ENCODE results near the gene GTF3C1.

Gene GTF3C1

DNA sequence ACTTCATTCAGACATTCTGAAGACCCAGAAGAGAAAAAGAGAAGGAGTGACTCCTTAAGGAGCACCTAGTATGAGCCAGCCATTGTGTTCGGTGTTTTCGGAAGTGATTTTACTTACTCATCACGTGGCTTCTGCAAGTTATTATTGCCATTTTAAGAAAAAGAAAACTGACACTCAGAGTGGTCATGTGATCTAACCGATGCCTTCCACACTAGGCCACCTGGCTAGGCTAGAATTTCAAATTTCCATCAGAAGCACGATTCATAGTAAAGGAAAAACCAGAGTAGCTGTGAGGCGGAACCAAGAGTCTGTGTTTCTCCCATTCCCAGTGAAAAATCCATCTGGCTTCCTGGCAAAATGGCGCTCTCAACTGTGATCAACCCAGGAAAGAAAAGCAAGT lies 32.0 kb downstream of the GTF3C1 start:
- DNase-seq: no peak

DNA sequence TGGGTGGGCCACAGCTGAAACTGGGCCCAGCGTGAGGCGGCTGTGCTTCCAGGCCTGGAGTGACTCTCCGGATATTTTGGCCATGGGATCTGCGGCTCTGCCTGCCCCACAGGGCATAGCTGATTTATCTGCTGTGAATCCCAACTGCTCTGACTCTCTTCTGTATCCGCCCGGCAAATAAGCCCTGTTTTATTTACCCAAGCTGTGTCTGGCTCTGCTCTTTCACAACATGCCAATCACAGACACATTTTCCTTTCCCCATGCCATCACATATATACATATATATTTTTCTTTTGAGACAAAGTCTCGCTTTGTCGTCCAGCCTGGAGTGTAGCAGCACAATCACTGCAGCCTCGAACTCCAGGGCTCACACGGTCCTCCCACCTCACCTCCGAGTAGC lies 33.3 kb downstream of the GTF3C1 start:
- no peak for DNase-seq

DNA sequence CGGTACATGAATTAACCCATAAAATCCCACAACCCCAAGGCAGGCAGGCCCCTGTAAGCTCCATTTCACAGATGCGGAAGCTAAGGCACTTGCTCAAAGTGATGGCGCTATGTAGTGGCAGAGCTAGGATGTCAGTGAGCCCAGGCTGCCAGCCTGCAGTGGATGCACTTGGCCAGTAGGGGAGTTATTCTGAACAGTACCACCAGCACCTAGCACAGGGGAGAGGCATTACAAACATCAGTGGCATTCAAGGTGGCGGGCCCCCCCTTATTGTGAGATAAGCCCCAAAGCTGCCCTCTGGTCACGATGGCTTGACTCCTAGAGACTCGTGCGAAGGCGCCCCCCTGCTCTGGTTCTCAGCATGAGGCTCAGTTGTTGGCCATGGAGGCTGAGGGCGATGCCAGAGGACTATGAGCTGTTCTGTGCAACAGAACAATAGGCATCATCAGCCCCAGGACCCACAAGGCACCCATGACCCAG lies 33.8 kb downstream of the GTF3C1 start:
- DNase-seq: no peak

DNA sequence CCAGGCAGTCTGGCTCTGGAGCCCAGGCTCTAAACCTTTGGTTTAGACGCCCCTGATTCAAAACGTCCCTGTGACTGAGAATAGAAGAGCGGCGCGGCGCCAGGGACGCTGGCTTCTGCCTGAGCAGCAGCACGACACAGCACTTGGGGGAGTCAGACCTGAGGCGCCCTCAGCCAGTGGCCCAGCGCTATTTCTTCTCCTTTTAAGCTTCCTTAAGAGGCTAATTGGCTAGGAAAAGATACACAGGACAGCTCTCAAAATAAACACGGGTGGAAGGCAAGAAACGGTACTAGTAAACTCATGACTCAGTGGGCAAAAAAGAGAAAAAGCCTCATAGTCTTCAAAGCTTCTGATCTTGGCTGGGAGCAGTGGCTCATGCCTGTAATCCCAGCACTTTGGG lies 34.9 kb downstream of the GTF3C1 start:
- no peak for DNase-seq

DNA sequence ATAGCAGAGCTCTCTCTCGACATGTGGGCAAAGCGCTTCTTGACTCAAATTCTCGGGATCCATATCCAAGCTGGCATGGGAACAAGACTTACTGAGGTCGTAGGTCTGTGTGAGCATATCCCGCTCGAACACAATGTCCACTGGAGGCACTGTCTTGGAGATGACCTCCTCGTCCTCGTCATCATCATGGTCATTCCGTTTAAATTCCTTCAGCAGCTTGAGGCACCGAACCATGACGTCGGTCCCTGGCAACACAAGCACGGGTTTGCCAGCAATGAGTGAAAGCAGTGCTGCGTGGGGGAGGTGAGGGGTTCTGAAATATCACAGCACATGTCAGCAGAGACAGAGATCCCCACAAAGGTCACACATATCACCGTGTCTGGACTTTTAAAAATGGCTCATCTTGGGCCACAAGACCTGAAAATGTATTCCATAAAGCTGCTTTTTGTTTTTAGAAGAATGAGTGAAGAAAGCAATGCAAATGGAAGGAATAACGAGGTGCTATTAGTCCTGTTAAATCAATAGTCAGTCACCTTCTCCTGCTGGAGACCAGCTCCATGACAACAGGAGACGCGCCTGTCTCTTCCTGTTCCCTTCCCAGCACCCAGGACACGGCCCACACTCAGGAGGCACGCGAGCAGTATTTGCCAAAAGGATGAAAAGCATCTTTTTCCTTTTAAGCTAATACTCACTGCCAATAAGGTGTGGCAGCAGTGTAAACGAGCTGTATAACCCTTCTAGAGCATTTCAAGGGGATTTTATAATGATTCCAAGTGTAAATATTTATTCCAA lies 37.9 kb downstream of the GTF3C1 start:
- no peak for DNase-seq

DNA sequence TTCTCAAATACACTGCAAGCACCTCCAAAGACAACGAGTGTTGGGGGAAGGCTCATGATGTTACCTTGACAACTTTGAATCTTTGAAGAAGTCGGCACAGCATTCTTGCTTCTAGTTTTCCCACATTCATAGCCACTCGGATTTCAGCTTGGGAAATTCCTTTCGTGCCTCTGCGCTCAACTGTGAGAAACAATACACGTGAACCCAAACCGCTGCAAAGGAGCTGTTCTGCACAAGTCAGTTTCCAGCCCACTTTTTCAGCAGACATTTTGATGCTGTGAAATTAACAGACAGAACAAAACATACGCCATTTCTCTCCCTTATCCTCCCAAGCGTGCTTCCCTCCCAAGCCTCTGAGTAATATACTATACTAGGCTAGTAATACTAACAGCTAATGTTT lies 41.2 kb downstream of the GTF3C1 start:
- no peak for DNase-seq

DNA sequence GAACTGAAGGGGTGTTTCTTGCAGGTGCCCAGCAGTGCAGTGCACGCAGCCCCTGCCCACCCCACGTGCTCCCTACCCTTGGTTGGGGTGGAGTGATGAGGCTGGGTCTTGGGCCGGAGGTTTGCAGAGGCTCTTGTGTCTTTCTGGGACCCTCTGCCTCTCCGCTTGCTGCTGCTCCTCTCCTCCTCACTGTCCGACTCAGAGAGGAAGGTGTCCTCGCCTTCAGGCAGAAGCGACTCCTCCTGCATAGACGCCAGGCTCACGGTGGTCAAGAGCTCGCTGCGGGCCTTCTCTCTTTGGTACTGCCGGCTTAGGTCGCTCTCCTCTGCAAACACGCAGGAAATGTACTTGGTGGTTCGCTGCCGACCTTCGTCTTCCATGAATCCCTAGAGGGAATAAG lies 42.9 kb downstream of the GTF3C1 start:
- DNase-seq: no peak

DNA sequence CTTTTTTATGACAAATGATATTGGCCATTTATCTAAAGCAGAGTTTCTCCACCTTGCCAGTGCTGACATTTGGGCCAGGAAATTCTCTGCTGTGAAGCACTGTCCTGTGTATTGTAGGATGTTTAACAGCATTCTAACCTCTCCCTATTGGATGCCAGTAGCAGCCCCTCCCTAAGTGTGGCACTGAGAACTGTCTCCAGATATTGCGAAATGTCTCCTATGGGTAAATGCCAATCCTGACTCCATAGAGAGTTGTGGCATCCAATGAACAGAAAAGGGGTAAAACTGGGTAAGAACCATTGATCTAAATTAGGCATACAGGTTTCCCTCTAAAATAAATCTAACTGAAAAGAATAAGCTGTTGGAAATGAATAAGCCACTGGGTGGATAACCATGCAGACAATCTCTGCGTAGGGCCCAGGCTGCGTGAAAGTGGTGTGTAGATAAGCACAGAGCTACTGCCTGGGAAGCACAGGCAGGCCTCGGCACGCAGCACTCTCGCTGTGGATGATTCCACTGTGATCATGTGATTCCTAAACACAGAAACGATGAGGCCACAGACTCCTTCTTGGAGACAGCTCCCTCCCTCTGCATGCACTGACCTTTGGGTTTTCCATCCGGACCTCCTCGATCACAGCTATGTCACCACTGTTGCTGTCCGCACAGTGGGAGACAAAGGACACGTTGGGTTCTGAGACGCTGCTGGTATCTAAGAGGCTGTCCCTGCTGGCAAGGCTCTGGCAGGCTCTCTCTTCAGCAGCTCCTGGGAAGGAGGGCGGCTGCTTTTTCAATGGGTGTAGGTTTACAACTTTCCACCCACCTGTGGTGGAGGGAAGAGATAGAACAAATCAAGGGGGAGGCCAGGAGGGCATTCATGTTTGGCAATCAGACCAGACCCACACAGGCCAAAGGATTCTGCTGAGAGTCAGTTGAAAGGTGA lies 44.1 kb downstream of the GTF3C1 start:
- DNase-seq: no peak

DNA sequence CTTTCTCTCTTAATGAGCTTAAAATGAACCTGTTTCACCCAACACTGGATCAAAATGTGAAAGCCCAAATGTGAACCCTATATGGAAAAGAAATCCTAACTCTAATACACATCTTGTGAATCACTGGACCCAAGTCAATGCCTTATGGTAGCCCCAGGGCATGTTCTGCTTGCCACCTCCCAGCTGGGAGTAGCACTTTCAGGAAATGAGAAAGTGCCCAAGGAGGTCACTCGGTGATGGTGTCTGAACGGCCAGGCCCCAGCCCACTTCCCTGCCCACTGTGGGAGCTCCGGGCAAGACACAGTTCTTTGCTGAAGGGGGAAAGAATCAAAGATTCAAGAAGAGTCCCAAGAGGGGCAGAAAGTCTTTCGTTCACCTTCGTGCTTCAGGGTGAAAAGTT lies 46.1 kb downstream of the GTF3C1 start:
- DNase-seq: no peak

DNA sequence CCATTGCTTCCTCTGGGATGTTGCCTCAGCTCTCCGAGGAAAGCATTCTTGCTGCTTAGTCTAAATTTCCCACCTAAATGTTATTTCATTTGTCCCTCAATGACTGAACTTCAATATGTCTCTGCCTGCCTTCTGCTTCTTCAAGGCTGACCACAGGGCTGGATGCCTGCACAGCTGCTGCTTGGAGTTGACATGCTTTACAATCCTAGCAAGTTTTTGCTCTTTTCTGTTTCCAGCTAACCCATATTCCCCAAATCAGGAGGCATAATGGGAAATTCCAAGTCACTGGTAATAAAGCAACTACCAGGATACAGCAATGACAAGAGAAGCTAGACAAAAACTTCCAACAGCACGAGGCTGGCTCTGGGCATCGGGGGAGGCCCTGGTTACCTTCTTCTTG lies 48.9 kb downstream of the GTF3C1 start:
- DNase-seq: no peak

DNA sequence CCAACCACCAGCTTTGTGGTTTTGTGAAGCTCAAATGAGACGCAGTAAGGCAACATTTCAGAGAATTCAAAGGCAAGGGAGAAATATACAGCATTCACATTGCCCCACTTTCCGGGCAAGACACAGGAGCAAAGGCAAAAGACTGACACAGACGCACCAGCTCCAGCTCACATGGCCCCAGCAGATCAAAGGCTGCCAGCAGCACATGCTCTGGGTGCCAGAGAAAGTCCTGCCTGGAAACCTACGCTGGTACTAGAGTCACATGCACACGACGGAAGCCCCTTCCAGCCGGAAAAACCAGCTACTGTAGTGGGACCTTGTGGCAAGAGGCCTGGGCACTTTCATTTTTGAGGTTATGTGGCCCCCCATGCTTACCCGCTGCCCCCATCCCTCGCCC lies 50.1 kb downstream of the GTF3C1 start:
- DNase-seq: no peak

DNA sequence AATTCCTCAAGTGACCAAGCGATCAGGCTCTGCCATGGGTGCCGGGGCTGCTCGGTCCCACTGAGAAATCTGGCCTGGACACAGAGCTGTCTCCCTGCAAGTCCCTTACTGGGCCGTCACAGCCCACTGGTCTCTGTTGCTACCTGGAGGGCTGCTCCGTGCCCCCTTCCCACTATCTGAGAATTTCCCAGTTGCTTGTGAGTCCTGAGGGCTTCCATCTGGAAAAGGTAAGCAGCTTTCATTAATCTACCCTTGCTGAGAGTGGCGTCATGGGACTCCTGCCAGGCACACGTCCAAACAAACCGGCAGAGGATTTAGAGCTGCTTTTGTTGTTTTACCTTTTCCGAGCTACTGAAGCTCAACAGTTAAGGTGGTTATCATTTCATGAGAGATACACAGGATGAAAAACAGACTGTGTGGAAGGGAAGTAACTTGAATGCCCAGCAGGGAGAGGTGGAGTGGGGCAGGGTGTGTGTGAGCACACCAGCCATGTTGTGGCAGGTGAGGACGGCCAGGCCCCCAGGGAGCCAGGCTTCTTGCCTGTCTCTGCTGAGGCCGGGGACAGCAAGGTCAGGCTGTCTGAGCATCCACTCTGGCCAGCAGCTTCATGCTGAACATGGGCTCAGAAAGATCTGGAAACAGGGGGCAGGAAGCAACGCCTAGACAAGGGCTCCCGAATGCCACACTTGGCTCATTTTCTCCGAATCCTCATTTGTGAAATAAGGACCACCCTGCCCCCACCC lies 50.6 kb downstream of the GTF3C1 start:
- DNase-seq: no peak

DNA sequence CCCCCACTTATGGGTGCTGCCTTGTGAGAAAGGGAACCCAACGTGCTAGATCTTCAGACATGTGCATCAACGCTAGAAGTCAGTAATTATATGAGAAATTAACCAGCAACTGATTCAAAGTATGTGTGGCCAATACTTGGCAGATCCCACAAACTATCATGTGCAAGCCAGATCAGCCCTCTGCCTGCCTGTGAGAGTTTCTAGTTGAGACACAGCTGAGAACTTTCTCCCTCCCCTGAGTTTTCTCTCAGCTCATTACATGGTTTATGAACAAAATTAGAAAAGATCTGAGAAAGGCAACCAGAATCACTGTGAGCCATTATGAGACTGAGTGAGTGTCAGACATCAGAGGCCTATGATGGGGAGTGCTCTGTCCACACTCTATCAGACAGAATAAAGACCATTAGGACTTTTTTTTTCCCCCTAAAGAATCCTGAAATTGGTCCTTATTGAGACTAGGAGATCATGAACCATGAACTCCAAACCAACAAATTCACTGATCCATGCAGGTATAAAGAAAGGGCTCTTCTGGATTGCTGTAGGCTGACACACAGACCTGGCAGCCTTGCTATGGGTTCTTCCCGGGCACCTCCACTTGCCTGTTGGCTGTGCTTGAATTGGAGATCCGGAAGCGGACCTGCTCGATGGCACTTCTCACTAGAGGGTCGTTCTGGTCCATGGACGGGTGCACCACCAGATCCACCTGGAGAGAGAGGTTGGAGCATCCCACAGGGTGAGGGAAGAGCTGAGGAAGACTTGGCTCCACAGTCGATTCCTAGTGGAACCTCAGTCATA lies 51.5 kb downstream of the GTF3C1 start:
- DNase-seq: no peak

DNA sequence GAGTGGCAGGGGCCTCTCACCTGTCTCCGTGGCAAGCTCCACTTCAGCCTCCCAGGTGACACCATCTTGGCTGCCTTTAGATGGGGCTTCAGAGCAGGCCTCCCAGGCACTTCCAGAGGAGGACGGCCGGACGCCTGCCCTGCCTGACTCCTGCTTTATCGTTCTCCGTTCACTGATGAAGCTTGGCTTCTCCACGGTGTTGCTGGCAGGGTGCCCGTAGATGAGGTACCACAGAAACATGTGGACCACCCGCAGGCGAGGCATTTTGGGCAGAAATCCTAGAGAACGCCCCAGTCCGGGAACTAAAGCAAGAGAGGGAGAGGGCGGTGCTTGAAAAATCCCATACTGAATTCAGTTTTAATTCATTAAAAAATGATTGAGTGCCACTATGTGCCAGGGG lies 54.5 kb downstream of the GTF3C1 start:
- no peak for DNase-seq

DNA sequence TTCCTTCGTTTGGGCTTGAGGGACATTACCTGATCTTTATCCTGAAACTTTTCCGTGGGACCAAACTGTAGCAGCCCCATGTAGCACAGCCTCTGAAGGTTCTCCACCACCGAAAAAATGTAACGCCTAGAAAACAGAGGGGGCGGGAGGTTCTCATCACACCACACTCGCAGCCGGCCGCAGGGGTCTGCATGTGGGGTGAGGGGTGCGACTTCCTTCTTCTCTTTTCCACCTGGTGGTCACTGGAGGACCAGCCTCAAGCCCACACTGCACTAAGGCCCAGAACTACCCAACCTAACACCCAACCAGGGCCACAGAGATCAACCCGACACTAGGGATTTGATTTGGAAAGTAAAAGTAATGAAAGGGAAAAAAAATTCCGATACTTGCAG lies 57.1 kb downstream of the GTF3C1 start:
- DNase-seq: no peak

DNA sequence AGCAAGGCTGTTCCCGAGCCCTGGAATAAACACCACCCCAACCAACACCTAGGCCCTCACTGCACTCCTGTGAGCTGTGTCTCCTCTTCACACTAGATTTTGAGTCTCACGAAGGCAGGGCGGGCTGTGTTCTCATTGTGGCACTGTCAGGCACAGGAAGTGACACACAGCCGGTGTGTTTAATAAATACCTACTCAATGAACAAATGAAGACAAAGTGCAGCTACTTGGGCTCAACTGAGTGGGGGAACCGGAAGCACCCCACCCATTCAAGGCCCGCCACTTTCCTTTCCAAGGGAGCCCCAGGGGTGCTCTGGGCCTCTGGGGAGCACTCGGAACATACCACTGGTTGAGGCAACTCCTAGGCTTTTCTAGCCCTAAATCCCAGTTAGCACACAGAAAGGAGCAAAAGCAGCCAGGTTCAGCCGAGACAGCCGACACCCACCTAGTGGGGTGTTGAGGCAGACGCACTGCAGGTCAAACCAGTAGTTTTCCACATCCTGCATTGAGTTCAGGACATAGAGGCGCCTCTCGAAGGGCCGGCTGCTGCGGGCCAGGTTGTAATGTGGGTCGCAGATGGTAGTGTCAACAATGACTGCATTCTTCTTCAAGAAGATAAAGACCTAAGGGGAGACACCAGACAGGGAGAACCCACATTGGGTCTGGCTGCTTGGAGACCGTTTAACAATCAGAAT lies 57.7 kb downstream of the GTF3C1 start:
- DNase-seq: no peak

DNA sequence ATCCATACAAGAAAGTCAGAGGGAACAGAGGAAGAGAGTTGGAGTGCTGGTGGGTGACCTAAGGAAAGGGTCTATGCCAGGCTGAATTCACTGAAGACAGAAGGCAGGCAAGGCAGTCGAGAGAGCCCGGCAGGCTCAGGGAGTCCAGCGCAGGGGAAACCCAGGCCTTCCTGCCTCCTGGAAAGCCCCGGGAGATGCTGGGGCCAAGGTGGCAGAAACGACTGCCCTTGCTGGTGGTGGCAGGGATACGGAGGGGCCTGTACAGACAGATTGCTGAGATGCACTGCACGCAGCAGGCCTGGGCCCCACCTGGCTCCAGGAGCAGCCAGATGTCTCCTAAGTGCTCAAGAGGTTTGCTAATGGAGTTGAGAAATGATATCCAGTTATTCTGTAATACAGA lies 59.8 kb downstream of the GTF3C1 start:
- DNase-seq: no peak

DNA sequence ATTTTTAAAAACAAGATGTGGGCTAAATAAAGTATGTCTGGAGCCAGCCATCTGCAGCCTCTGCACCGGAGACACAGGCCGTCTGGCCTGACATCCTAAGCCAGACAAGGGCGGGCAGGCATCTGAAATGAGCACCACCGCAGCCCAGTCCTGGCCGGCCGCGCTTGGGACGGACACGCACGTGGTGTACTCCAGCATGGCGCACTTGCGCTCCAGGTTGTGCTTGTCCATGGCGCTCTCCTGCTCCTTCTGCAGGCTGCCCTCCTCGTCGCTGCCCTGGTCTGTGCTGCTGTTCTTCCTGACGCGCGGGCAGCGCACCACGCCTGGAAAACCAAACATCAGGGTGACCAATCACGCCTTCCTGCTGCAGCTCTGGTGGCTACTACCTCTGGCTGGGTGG lies 60.3 kb downstream of the GTF3C1 start:
- no peak for DNase-seq

DNA sequence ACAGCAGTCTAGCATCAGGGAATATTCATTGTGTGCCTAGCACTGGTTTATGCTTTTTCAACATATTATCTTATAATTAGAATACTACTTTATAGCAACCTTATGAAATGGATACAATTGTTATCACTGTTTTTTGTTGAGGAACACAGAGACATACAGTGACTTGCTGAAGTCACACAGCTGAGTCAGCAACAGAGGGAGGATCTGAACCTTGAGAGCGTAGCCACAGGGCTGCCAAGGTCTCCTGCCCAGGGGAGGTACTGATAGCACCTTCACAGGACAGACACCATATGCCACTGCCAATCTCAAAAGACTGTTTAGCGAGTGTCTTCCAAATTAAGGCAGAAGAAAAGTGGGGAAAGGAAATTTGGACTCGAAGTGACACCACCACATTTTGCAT lies 63.0 kb downstream of the GTF3C1 start:
- DNase-seq: no peak

DNA sequence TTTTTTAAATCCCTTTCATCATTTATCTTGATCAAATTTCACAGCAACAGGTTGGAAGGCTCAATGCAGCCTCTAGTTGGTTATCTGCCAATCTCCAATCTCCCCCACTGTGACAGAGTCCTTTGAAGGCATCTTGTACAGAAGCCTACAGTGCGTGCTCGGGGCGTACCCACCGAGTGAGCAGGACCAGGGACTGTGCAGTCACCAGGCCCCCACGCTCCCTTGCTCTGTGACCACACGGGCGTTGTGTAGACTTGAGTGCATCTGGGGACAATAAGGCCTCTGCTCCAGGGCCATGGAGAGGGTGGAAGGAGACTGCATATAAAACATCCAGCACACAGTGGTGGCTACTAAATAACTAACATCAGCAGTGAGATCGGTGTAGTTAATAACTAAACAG lies 63.4 kb downstream of the GTF3C1 start:
- DNase-seq: no peak

DNA sequence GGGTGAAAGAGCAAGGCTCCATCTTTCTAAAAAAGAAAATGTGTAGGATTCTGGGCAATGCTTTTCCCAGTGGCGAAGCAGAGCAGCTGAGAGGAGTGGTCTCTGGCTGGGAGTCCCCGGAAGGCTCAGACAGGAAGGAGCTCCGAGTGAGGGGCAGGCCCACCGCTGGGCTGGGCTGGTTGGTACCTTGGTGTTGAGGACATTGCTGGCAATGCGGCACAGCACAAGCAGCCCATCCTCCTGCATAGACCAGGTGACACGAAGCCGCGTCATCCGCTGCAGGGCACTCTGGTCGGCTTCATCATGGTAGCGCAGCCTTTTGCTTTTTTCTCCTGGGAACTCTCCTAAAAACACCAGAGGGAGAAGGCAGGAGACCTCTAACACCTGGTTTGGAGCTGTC lies 63.9 kb downstream of the GTF3C1 start:
- no peak for DNase-seq

DNA sequence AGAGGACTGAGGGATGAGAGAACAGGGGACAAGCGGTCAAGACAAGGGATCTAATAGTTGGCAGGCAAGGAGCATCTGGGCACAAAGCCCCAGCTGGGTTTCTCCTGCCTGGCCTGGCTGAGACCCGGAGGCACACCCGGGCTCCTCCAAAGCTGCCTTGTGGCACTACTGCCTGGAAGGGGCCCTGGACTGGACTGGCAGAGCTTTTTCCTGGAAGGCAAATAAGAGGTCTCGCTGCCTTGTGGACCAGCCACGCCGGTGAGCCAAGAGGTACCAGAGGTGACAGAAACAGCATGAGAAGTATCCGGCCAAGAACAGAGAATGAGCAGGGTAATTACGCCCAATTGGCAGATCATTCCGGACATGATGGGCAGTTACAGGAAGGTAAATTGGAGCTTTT lies 64.6 kb downstream of the GTF3C1 start:
- no peak for DNase-seq

Measured in activated effector memory CD4-positive, alpha-beta T cell treated with Interleukin-2 at 50 U/mL for 16 hours (primary cell).